ENCODE results near the gene EFHD2.
A peak's percentile ranks its signal among the peaks of the same experiment; 100 is the strongest.

Gene EFHD2

GRCh38 chr1:15423355-15424077 is 13.8 kb downstream of the EFHD2 start:
- peak; percentile 44 for DNase-seq (ENCODE audit: low read depth)
- no peak overlapping the region for H3K4me3 ChIP-seq (ENCODE audit: low read depth, low read length)
- TF ChIP-seq CTCF (IDR thresholded peaks at IDR 0.05; ENCODE audit: low read depth, low read length) (no peak), MYC (IDR thresholded peaks at IDR 0.05; ENCODE audit: low read depth, low read length) (no peak), MAX (IDR thresholded peaks at IDR 0.05; ENCODE audit: low read depth, low read length) (no peak), POLR2A (IDR thresholded peaks at IDR 0.05; ENCODE audit: extremely low read depth, insufficient read length) (no peak)

- H3K4me3 ChIP-seq (ENCODE audit: low read depth, low read length), result no peak overlapping the region
- no peak for TF ChIP-seq MAX (IDR thresholded peaks at IDR 0.05; ENCODE audit: low read depth, low read length)
- no peak for TF ChIP-seq MYC (IDR thresholded peaks at IDR 0.05; ENCODE audit: low read depth, low read length)
- TF ChIP-seq CTCF (IDR thresholded peaks at IDR 0.05; ENCODE audit: low read depth, low read length), result no peak
- no peak for TF ChIP-seq POLR2A (IDR thresholded peaks at IDR 0.05; ENCODE audit: extremely low read depth, insufficient read length)
- no peak for DNase-seq (ENCODE audit: low read depth)
These were observed 14.5 kb downstream of the EFHD2 start for GRCh38 chr1:15424146-15424667.

- TF ChIP-seq POLR2A (IDR thresholded peaks at IDR 0.05; ENCODE audit: extremely low read depth, insufficient read length) (no peak), MYC (IDR thresholded peaks at IDR 0.05; ENCODE audit: low read depth, low read length) (no peak), CTCF (IDR thresholded peaks at IDR 0.05; ENCODE audit: low read depth, low read length) (no peak), MAX (IDR thresholded peaks at IDR 0.05; ENCODE audit: low read depth, low read length) (no peak)
- DNase-seq (ENCODE audit: low read depth), result no peak
- H3K4me3 ChIP-seq (ENCODE audit: low read depth, low read length), result no peak overlapping the region
These were observed 15.3 kb downstream of the EFHD2 start for GRCh38 chr1:15424981-15425380.

GRCh38 chr1:15425521-15425920 is 15.8 kb downstream of the EFHD2 start:
- TF ChIP-seq MYC (IDR thresholded peaks at IDR 0.05; ENCODE audit: low read depth, low read length), result no peak
- TF ChIP-seq CTCF (IDR thresholded peaks at IDR 0.05; ENCODE audit: low read depth, low read length), result no peak
- no peak for TF ChIP-seq POLR2A (IDR thresholded peaks at IDR 0.05; ENCODE audit: extremely low read depth, insufficient read length)
- no peak for TF ChIP-seq MAX (IDR thresholded peaks at IDR 0.05; ENCODE audit: low read depth, low read length)
- no peak overlapping the region for H3K4me3 ChIP-seq (ENCODE audit: low read depth, low read length)
- no peak for DNase-seq (ENCODE audit: low read depth)

GRCh38 chr1:15425958-15426357 is 16.3 kb downstream of the EFHD2 start:
- no peak for TF ChIP-seq POLR2A (IDR thresholded peaks at IDR 0.05; ENCODE audit: extremely low read depth, insufficient read length)
- TF ChIP-seq CTCF (IDR thresholded peaks at IDR 0.05; ENCODE audit: low read depth, low read length), result no peak
- no peak for TF ChIP-seq MYC (IDR thresholded peaks at IDR 0.05; ENCODE audit: low read depth, low read length)
- TF ChIP-seq MAX (IDR thresholded peaks at IDR 0.05; ENCODE audit: low read depth, low read length), result no peak
- H3K4me3 ChIP-seq (ENCODE audit: low read depth, low read length), result no peak overlapping the region
- no peak for DNase-seq (ENCODE audit: low read depth)
